Activated T-helper 1 cell treated with anti-CD3 and anti-CD28 coated beads, Interleukin-12 subunit alpha, Interleukin-12 subunit beta, Interleukin-2, Interleukin-4 antibody, amounts not matched to agents 30 ng/mL and 10 ng/mL and 1 ng/mL, durations not matched to agents 14 hours and 24 hours and 36 hours (primary cell): Measurements from ENCODE around the gene SNAP47. TPM values are rescaled to one million over a fixed set of nuclear protein-coding genes. Genes with fewer than 3 reads are reported as not detected.

Source experiments
- DNase-seq: peaks from one replicate; pipeline ENCODE4 v3.0.0; 2021; ENCODE audit warnings: low spot score
- H3K27ac Mint-ChIP-seq: one replicate; pipeline ENCODE4 v1.8.0; 2021; ENCODE audit warnings: mild to moderate bottlenecking, mixed read lengths
- H3K27me3 Mint-ChIP-seq: one replicate; pipeline ENCODE4 v1.8.0; 2022; ENCODE audit warnings: mild to moderate bottlenecking, moderate library complexity, mixed read lengths; ENCODE audit not compliant: insufficient read depth
- H3K36me3 Mint-ChIP-seq: one replicate; pipeline ENCODE4 v1.8.0; 2021; ENCODE audit warnings: low read depth, mixed read lengths
- H3K4me1 Mint-ChIP-seq: one replicate; pipeline ENCODE4 v1.8.0; 2021; ENCODE audit warnings: low read depth, mixed read lengths
- H3K4me3 Mint-ChIP-seq: one replicate; pipeline ENCODE4 v1.8.0; 2021; ENCODE audit warnings: mild to moderate bottlenecking, moderate library complexity, mixed read lengths
- H3K9me3 Mint-ChIP-seq: one replicate; pipeline ENCODE4 v1.8.0; 2021; ENCODE audit warnings: mixed read lengths
- intact Hi-C: fragments of 100-400 bp; cut with micrococcal nuclease; formaldehyde crosslinking; loops from one replicate; pipeline ENCODE4 v1.15.1; 2024
- total RNA-seq: library from RNA; stranded (reverse); gene quantifications from 2 replicates; pipeline ENCODE4 v1.2.3, GENCODE V29; 2022

The SNAP47 gene
- total RNA-seq, 1 donor from 2014 or later, result 32.2 TPM

GRCh38 chr1:227795732-227796131 is 60.5 kb downstream of the SNAP47 start:
- no peaks in the 10 kb centered on the region for H3K36me3 Mint-ChIP-seq
- H3K27ac Mint-ChIP-seq, result no peak overlapping the region
- intact Hi-C loops, result no loop called here
- no peak overlapping the region for H3K4me3 Mint-ChIP-seq
- H3K9me3 Mint-ChIP-seq, result no peaks in the 10 kb centered on the region
- H3K4me1 Mint-ChIP-seq, result no peaks in the 10 kb centered on the region
- peaks cover 10% of the 10 kb centered on the region for H3K27me3 Mint-ChIP-seq
- DNase-seq, result no peak

DNA sequence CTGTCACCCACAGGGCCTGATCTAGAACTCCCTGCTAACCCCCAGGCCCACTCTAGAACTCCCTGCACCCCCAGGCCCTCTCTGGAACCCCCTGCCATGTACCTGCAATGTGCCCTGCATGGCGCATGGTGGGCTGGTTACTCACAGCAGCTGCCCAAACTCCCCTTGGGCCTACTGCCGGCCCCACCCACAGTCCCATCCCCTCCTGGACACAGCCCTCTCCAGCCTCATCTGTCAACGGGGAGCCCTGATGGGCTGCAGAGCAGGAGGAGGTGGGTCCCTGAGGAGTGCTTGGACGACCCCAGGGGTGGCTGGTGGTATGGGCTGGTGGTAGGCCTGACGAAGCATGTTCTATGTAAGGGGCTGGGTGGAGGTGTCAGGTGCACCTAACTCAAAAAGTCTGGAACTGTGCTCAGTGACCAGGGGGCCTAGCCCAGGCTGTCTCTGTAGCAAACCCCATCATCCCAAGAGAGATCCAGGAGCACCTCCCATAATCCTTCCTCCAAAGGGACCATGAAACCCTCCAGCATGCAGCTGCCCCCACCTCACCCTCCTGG is 61.2 kb downstream of the SNAP47 start:
- H3K4me1 Mint-ChIP-seq, result no peaks in the 10 kb centered on the region
- DNase-seq, result no peak
- H3K27ac Mint-ChIP-seq, result no peak overlapping the region
- H3K4me3 Mint-ChIP-seq, result no peak overlapping the region
- H3K27me3 Mint-ChIP-seq, result peaks cover 13% of the 10 kb centered on the region
- intact Hi-C loops, result no loop called here
- no peaks in the 10 kb centered on the region for H3K9me3 Mint-ChIP-seq
- no peaks in the 10 kb centered on the region for H3K36me3 Mint-ChIP-seq

DNA sequence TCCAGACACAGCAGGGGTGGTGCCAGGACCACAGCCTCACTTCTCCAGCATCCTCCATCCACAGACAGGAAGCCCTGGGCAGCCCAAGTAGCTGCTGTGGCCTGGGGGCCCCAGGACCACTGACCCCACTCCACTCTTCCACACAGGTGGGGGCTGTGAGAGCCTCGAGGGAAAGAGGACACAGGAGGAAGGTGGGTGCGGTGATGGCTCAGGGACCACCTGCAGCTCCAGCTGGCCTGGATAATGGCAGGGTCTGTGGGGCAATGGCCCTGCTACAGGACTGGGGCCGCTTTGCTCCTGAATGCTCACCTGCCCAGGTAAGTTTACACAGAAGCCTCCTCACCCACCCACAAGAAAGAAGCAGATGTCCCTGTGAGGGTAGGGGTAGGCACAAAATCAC is 61.9 kb downstream of the SNAP47 start:
- no peak overlapping the region for H3K4me3 Mint-ChIP-seq
- intact Hi-C loops, result no loop called here
- no peaks in the 10 kb centered on the region for H3K4me1 Mint-ChIP-seq
- peaks cover 18% of the 10 kb centered on the region for H3K27me3 Mint-ChIP-seq
- H3K27ac Mint-ChIP-seq, result no peak overlapping the region
- no peaks in the 10 kb centered on the region for H3K36me3 Mint-ChIP-seq
- no peak for DNase-seq
- no peaks in the 10 kb centered on the region for H3K9me3 Mint-ChIP-seq

DNA sequence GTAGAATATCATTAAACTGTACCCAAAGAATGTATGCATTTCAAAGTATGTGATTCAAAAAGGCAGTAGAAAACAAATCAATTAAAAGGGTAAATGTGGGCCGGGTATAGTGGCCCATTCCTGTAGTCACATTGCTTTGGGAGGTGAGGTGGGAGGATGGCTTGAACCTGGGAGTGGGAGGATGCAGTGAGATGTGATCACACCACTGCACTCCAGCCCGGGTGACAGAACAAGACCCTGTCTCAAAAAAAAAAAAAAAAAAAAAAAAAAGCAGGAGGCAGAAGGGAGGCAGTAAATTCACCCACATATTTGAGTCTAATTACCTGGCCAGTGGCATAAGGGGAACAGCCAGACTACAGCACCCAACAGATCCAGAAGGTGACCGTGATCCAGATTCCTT is 62.4 kb downstream of the SNAP47 start:
- Mint-ChIP-seq H3K9me3 (no peaks in the 10 kb centered on the region), H3K27me3 (peaks cover 21% of the 10 kb centered on the region), H3K36me3 (no peaks in the 10 kb centered on the region), H3K4me1 (no peaks in the 10 kb centered on the region), H3K27ac (no peak overlapping the region), H3K4me3 (no peak overlapping the region)
- intact Hi-C loops, result no loop called here
- no peak for DNase-seq

- no peak for DNase-seq
- intact Hi-C loops, result no loop called here
- Mint-ChIP-seq H3K27me3 (peaks cover 21% of the 10 kb centered on the region), H3K4me1 (no peaks in the 10 kb centered on the region), H3K36me3 (no peaks in the 10 kb centered on the region), H3K9me3 (no peaks in the 10 kb centered on the region), H3K27ac (no peak overlapping the region), H3K4me3 (no peak overlapping the region)
Measured at GRCh38 chr1:227798078-227798802, 63.0 kb downstream of the SNAP47 start.

DNA sequence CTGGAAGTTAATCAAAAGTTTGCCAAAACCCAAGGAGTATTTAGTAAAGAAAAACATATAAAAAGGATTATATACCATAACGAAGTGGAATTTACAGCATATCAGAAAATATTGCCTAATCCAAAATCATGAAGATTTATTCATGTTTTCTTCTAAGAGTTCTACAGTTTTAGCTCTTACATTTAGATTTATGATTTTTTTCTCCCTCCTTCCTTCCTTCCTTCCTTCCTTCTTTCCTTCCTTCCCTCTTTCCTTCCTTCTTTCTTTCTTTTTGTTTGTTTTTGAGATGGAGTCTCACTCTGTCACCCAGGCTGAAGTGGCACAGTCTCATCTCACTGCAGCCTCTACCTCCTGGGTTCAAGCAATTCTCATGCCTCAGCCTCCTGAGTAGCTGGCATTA is 64.5 kb downstream of the SNAP47 start:
- no peaks in the 10 kb centered on the region for H3K9me3 Mint-ChIP-seq
- no peaks in the 10 kb centered on the region for H3K36me3 Mint-ChIP-seq
- DNase-seq, result no peak
- H3K4me1 Mint-ChIP-seq, result no peaks in the 10 kb centered on the region
- no peak overlapping the region for H3K27ac Mint-ChIP-seq
- no peak overlapping the region for H3K4me3 Mint-ChIP-seq
- H3K27me3 Mint-ChIP-seq, result peaks cover 31% of the 10 kb centered on the region
- intact Hi-C loops, result no loop called here

- no peak overlapping the region for H3K27ac Mint-ChIP-seq
- DNase-seq, result no peak
- H3K9me3 Mint-ChIP-seq, result peaks cover 12% of the 10 kb centered on the region
- intact Hi-C loops, result no loop called here
- no peak overlapping the region for H3K4me3 Mint-ChIP-seq
- peaks cover 26% of the 10 kb centered on the region for H3K27me3 Mint-ChIP-seq
- no peaks in the 10 kb centered on the region for H3K36me3 Mint-ChIP-seq
- peaks cover 4% of the 10 kb centered on the region for H3K4me1 Mint-ChIP-seq
Measured at GRCh38 chr1:227803933-227804332, 68.7 kb downstream of the SNAP47 start.

DNA sequence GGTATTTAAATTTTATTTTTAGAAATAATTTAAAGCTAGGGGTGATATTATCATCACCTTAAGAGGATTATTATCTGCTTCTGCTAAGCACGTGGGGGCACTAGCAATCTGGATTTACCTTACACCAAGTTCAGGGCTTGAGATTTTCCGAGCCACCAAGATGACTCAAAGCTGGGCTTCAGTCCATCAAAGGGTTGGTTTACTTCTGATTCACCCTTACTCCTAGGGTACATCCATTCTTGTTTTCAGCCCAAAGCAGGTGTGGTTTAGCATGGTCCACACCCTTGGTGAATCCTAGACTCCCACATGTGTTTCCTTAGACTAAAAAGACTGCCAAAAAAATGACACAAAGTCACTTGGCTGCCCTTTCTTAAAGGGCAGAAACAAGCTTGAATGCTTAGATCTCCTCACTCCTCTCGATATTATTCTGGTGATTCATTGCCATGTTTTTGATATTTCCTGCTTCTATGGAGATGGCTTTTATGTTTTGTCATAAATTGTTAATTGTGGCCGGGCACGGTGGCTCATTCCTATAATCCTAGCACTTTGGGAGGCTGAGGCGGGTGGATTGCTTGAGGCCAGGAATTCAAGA is 70.5 kb downstream of the SNAP47 start:
- Mint-ChIP-seq H3K4me3 (no peak overlapping the region), H3K27me3 (peaks cover 25% of the 10 kb centered on the region)

DNA sequence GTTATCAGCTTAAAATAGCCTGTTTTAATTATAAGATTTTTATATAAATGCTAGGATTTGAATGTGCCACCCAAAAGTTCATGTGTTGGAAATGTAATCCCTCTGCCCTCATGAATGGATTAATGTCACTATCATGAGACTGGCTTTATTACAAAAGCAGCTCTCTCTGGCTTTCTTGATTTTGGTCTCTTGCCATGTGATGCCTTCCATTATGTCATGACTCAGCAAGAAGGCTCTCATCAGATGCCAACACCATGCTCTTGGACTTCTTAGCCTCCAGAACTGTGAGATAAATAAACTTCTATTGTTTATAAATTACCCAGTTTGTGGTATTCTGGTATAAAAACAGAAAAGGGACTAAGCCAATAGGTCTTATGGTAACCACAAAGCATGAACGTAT is 73.3 kb downstream of the SNAP47 start:
- Mint-ChIP-seq H3K27ac (no peak overlapping the region), H3K27me3 (peaks cover 12% of the 10 kb centered on the region), H3K36me3 (no peaks in the 10 kb centered on the region), H3K4me3 (no peak overlapping the region), H3K4me1 (peaks cover 6% of the 10 kb centered on the region), H3K9me3 (peaks cover 39% of the 10 kb centered on the region)
- intact Hi-C loops, result no loop called here
- DNase-seq, result no peak

More for the DNA sequence above, 70.5 kb downstream of the SNAP47 start:
- H3K27ac Mint-ChIP-seq, result no peak overlapping the region
- no peaks in the 10 kb centered on the region for H3K36me3 Mint-ChIP-seq
- H3K4me1 Mint-ChIP-seq, result peaks cover 6% of the 10 kb centered on the region
- no peak for DNase-seq
- H3K9me3 Mint-ChIP-seq, result peaks cover 24% of the 10 kb centered on the region
- intact Hi-C loops, result no loop called here

DNA sequence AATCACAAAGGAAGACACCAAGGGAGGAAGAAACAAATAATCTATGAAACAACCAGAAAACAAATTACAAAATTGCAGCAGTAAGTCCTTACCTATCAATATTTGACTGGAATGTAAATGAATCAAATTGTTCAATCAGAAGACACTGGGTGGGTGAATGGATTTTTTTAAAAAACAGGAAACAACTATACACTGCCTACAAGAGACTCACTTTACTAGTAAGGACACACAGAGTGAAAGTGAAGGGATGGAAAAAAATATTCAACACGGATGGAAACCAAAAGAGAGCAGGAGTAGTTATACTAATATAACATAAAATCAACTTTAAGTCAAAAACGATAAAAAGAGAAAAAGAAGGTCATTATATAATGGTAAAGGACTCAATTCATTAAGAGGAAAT is 73.8 kb downstream of the SNAP47 start:
- Mint-ChIP-seq H3K27ac (no peak overlapping the region), H3K27me3 (peaks cover 11% of the 10 kb centered on the region), H3K9me3 (peaks cover 42% of the 10 kb centered on the region), H3K4me1 (peaks cover 6% of the 10 kb centered on the region), H3K4me3 (no peak overlapping the region), H3K36me3 (no peaks in the 10 kb centered on the region)
- intact Hi-C loops, result no loop called here
- no peak for DNase-seq

DNA sequence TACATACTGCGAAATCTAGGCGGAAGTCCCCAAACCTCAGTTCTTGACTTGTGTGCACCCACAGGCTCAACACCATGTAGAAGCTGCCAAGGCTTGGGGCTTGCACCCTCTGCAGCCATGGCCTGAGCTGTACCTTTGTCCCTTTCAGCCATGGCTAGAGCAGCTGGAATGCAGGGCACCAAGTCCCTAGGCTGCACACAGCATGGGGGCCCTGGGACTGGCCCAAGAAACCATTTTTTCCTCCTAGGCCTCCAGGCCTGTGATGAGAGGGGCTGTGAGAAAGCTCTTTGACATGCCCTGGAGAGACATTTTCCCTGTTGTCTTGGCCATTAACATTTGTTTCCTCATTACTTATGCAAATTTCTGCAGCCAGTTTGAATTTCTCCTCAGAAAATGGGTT is 78.7 kb downstream of the SNAP47 start:
- H3K4me1 Mint-ChIP-seq, result peaks cover 2% of the 10 kb centered on the region
- no peak overlapping the region for H3K4me3 Mint-ChIP-seq
- H3K36me3 Mint-ChIP-seq, result no peaks in the 10 kb centered on the region
- DNase-seq, result no peak
- intact Hi-C loops, result no loop called here
- H3K27ac Mint-ChIP-seq, result no peak overlapping the region
- peaks cover 35% of the 10 kb centered on the region for H3K9me3 Mint-ChIP-seq
- H3K27me3 Mint-ChIP-seq, result peaks cover 4% of the 10 kb centered on the region

GRCh38 chr1:227815468-227816409 is 80.5 kb downstream of the SNAP47 start, which contains the start of gene PRSS38:
Gene PRSS38, plus strand, starts transcription at chr1:227815675. Its CDS starts 42 bp downstream, at chr1:227815717.
- peaks cover 23% of the 10 kb centered on the region for H3K9me3 Mint-ChIP-seq
- H3K4me3 Mint-ChIP-seq, result no peak within 1 kb of the TSS
- no peaks in the 10 kb centered on the region for H3K4me1 Mint-ChIP-seq
- H3K27me3 Mint-ChIP-seq, result peaks cover 1% of the 10 kb centered on the region
- H3K27ac Mint-ChIP-seq, result no peak within 1 kb of the TSS
- DNase-seq, result no peak
- H3K36me3 Mint-ChIP-seq, result no peaks in the 10 kb centered on the region
- intact Hi-C loops, result no loop called here
